ENCODE results near the gene ABCE1.

ABCE1 gene

GRCh38 chr4:145176641-145177432 is 78.7 kb downstream of the ABCE1 start:
- TF ChIP-seq CTCF (IDR thresholded peaks at IDR 0.05) = no peak
- peak overlapping the region; percentile 79 for H3K4me3 ChIP-seq
- no peak for DNase-seq (ENCODE audit: low spot score)
- peak overlapping the region; percentile 44 to 97 for H3K27ac ChIP-seq

- H3K27ac ChIP-seq = peak overlapping the region; percentile 97
- no peak for DNase-seq (ENCODE audit: low spot score)
Observed at GRCh38 chr4:145177511-145177905, 79.4 kb downstream of the ABCE1 start.

GRCh38 chr4:145177906-145178538 is 79.9 kb downstream of the ABCE1 start:
- Histone ChIP-seq H3K4me3 (peak overlapping the region; percentile 79), H3K27ac (peak overlapping the region; percentile 97)
- no peak for DNase-seq (ENCODE audit: low spot score)
- TF ChIP-seq CTCF (IDR thresholded peaks at IDR 0.05) = no peak

More at GRCh38 chr4:145177511-145177905, 79.4 kb downstream of the ABCE1 start:
- peak overlapping the region; percentile 79 for H3K4me3 ChIP-seq
- no peak for TF ChIP-seq CTCF (IDR thresholded peaks at IDR 0.05)

GRCh38 chr4:145178740-145179280 is 80.7 kb downstream of the ABCE1 start:
- DNase-seq (ENCODE audit: low spot score) = no peak
- no peak for TF ChIP-seq CTCF (IDR thresholded peaks at IDR 0.05)
- Histone ChIP-seq H3K27ac (peak overlapping the region; percentile 97), H3K4me3 (peak overlapping the region; percentile 79)

Measured in coronary artery (tissue), 2 donors.